GM12878 (cell line): ENCODE data around the gene UBE2G2. TPM values are rescaled to one million over a fixed set of nuclear protein-coding genes. Genes with fewer than 3 reads are reported as not detected.
A peak's percentile ranks its signal among the peaks of the same experiment; 100 is the strongest.

ENCODE experiments used
- ATAC-seq: fragments of 200-7000 bp; cut with Tn5 transposase; 3 replicates; pipeline ENCODE4 v1.9.1; 2020; ENCODE audit warnings: mild to moderate bottlenecking, moderate library complexity
- BruUV-seq: library from RNA; stranded (reverse); fragments of 400-500 nt; replicated peaks from 2 replicates; lab custom pipeline; 2021; lab: Mats Ljungman, UMichigan
- CTCF ChIA-PET: fragments of 300-600 bp; sonication (Branson Sonifier 250); formaldehyde crosslinking; extraction: SDS; loops from one replicate; lab custom pipeline; 2021; ENCODE audit warnings: inconsistent platforms; lab: Yijun Ruan, JAX
- POLR2A ChIA-PET: fragments of 350-600 bp; formaldehyde crosslinking; extraction: SDS; loops from one replicate; lab custom pipeline; 2021; ENCODE audit warnings: inconsistent platforms; lab: Charles Lee
- RAD21 ChIA-PET: fragments of 300-600 bp; sonication (Branson Sonifier 250); formaldehyde crosslinking; loops from one replicate; lab custom pipeline; 2023; ENCODE audit warnings: antibody characterized with exemption; ENCODE audit not compliant: unreplicated experiment; lab: Charles Lee
- SMC1A ChIA-PET: fragments of 300-600 bp; sonication (Branson Sonifier 250); formaldehyde crosslinking; loops from one replicate; lab custom pipeline; 2023; ENCODE audit not compliant: unreplicated experiment, uncharacterized antibody; lab: Charles Lee
- DNase-seq: peaks from one replicate; pipeline ENCODE4 v3.0.0-alpha.2; 2011; ENCODE audit warnings: low read depth, low spot score
- FAIRE-seq: peaks from 3 replicates; lab custom pipeline; 2011; peaks lifted over from hg19 to GRCh38; lab: Jason Lieb, UNC
- H2AFZ ChIP-seq: 2 replicates; pipeline ENCODE4 v1.6.0; 2011; ENCODE audit warnings: low read depth, low read length, control low read depth; ENCODE audit not compliant: control insufficient read depth
- H3K27ac ChIP-seq: 2 replicates; pipeline ENCODE4 v1.5.1; 2011; ENCODE audit warnings: control low read depth; ENCODE audit not compliant: control insufficient read depth, insufficient read depth
- H3K27me3 ChIP-seq, 2 experiments: replicated peaks in 1 of 2; 2 replicates each; pipeline versions ENCODE4 v1.6.0 to v1.6.1; 2011; ENCODE audit warnings: low read length in 1 of 2; ENCODE audit not compliant: control insufficient read depth in 2 of 2, insufficient read depth in 2 of 2
- H3K36me3 ChIP-seq, 2 experiments: 2 replicates each; pipeline ENCODE4 v1.5.1; 2011; ENCODE audit warnings: low read length in 1 of 2; ENCODE audit not compliant: control insufficient read depth in 2 of 2, insufficient read depth in 2 of 2
- H3K4me1 ChIP-seq: 2 replicates; pipeline ENCODE4 v1.6.1; 2011; ENCODE audit warnings: mild to moderate bottlenecking, low read length, moderate library complexity, mixed read lengths; ENCODE audit not compliant: control insufficient read depth, insufficient read depth
- H3K4me2 ChIP-seq: 2 replicates; pipeline ENCODE4 v1.6.0; 2011; ENCODE audit warnings: control low read depth; ENCODE audit not compliant: control insufficient read depth, insufficient read depth
- H3K4me3 ChIP-seq: fragments of 200-600 bp; sonication (generic); 2 replicates; pipeline ENCODE4 v1.5.1; 2016
- H3K79me2 ChIP-seq: 2 replicates; pipeline ENCODE4 v1.6.0; 2011; ENCODE audit warnings: low read length; ENCODE audit not compliant: control insufficient read depth, insufficient read depth
- H3K9ac ChIP-seq: 2 replicates; pipeline ENCODE4 v1.8.0; 2011; ENCODE audit warnings: low read length, control low read depth, mixed read lengths; ENCODE audit not compliant: control insufficient read depth, insufficient read depth
- H3K9me3 ChIP-seq: replicated peaks from 3 replicates; pipeline ENCODE4 v1.5.1; 2011; ENCODE audit warnings: mild to moderate bottlenecking, low read length; ENCODE audit not compliant: control insufficient read depth, insufficient read depth
- H4K20me1 ChIP-seq: 2 replicates; pipeline ENCODE4 v1.6.0; 2011; ENCODE audit not compliant: control insufficient read depth, insufficient read depth
- BMI1 ChIP-seq: fragments of 450-650 bp; IDR thresholded peaks from 2 replicates; pipeline ENCODE4 v1.6.1; 2016; ENCODE audit warnings: mild to moderate bottlenecking, moderate library complexity, borderline replicate concordance
- EED ChIP-seq: sonication (generic); IDR thresholded peaks from 2 replicates; pipeline ENCODE4 v1.6.1; 2016; ENCODE audit warnings: antibody characterized with exemption, low read depth
- ESRRA ChIP-seq: IDR thresholded peaks from 2 replicates; pipeline ENCODE4 v1.6.1; 2012; ENCODE audit warnings: mild to moderate bottlenecking, low read length, improper control_type of control experiment
- ETV6 ChIP-seq, 2 experiments: fragments of 450-650 bp in 1 of 2; IDR thresholded peaks in 1 of 2; conservative IDR thresholded peaks in 1 of 2; 2 replicates each; pipeline ENCODE4 v1.6.1; 2014; ENCODE audit warnings: antibody characterized with exemption in 1 of 2, borderline replicate concordance in 1 of 2, low read depth in 1 of 2, mild to moderate bottlenecking in 1 of 2, moderate library complexity in 1 of 2
- HDAC6 ChIP-seq: fragments of 200-600 bp; sonication (generic); IDR thresholded peaks from one replicate; pipeline ENCODE4 v1.8.0; 2017; ENCODE audit warnings: antibody characterized with exemption; ENCODE audit not compliant: unreplicated experiment
- IKZF2 ChIP-seq, 2 experiments: fragments of 450-650 bp; IDR thresholded peaks; 2 replicates each; pipeline ENCODE4 v1.6.1; 2017; ENCODE audit warnings: mild to moderate bottlenecking in 2 of 2, moderate library complexity in 2 of 2
- NR2C1 ChIP-seq: fragments of 450-650 bp; IDR thresholded peaks from 2 replicates; pipeline ENCODE4 v1.6.1; 2017; ENCODE audit warnings: antibody characterized with exemption, mild to moderate bottlenecking, moderate library complexity
- PKNOX1 ChIP-seq: fragments of 450-650 bp; IDR thresholded peaks from 2 replicates; pipeline ENCODE4 v1.6.1; 2016; ENCODE audit warnings: mild to moderate bottlenecking
- RB1 ChIP-seq: fragments of 450-650 bp; formaldehyde crosslinking; IDR thresholded peaks from 2 replicates; pipeline ENCODE4 v1.6.1; 2017; ENCODE audit warnings: mild to moderate bottlenecking, borderline replicate concordance
- RFX5 ChIP-seq: IDR thresholded peaks from 2 replicates; pipeline ENCODE4 v1.6.1; 2011; ENCODE audit warnings: low read depth, low read length, improper control_type of control experiment
- WGBS: methylation state at CpG from one replicate; pipeline ENCODE4 v1.1.6; 2016; ENCODE audit warnings: low lambda C conversion rate; ENCODE audit not compliant: insufficient replicate concordance, insufficient coverage; ENCODE audit errors: missing lambda C conversion rate; 5-methylcytosine and 5-hydroxymethylcytosine counted together
- in situ Hi-C: fragments of 300-500 bp; cut with MboI; formaldehyde crosslinking; loops from 9 replicates; pipeline ENCODE4 v1.14.3; 2018; ENCODE audit warnings: mixed read lengths
- intact Hi-C: fragments of 100-400 bp; cut with micrococcal nuclease; formaldehyde crosslinking; loops from one replicate; pipeline ENCODE4 v1.14.2; 2022; ENCODE audit not compliant: unreplicated experiment
- polyA plus RNA-seq, 11 experiments: library from polyadenylated mRNA; depleted of rRNA in 4 of 11; unstranded in 6 of 11; stranded (reverse) in 5 of 11; fragments of >200 nt; fragmentation: Nextera tagmentation in 4 of 11; fragmentation: Illumina TruSeq in 1 of 11; extraction: Ambion mirVana in 4 of 11; extraction: Trizol in 1 of 11; gene quantifications; 1 replicate in 1 of 11; 2 replicates in 10 of 11; pipeline versions ENCODE4 v1.2.1 to v1.2.3, GENCODE V29; 2011 to 2016; ENCODE audit warnings: inconsistent platforms in 2 of 11, missing spikeins in 2 of 11, low read depth in 1 of 11
- total RNA-seq, 4 experiments: library from RNA; depleted of rRNA in 3 of 4; stranded (reverse); fragments of >200 nt in 3 of 4; fragmentation: Illumina TruSeq in 1 of 4; extraction: Trizol in 1 of 4; gene quantifications; 2 replicates each; pipeline versions ENCODE4 v1.2.1 to v1.2.3, GENCODE V29; 2013 to 2021

UBE2G2 gene
- total and polyA plus RNA-seq, 10 of the 15 experiments (the other 5 are each of a cell fraction or from before 2014, with no cell fraction given), result 27.0 to 139 (median 75.9) TPM

GRCh38 chr21:44819283-44820243 is 17.9 kb upstream of the UBE2G2 start (continued):
- TF ChIP-seq ESRRA (no peak), RB1 (no peak), NR2C1 (no peak)

- Histone ChIP-seq H3K27ac (peak overlapping the region; percentile 81; the same call in 1 of the 2 replicates), H3K27me3 (no peaks in the 10 kb centered on the region), H3K4me1 (no peaks in the 10 kb centered on the region), H3K9me3 (peaks cover 3% of the 10 kb centered on the region; the same call in 1 of the 3 replicates), H4K20me1 (no peaks in the 10 kb centered on the region), H3K4me2 (peak overlapping the region; percentile 85), H2AFZ (no peak overlapping the region), H3K4me3 (peak overlapping the region; percentile 82), H3K79me2 (peaks cover 26% of the 10 kb centered on the region), H3K36me3 (peaks cover 0 to 2% of the 10 kb centered on the region in 2 experiments; a peak in 2 of 4 replicates), H3K9ac (peak overlapping the region; percentile 81)
- SMC1A ChIA-PET, result no interaction called here
- intact Hi-C loops, result loop anchor here (5.0 kb wide), 2 partner anchors 54 to 114 kb away; partner anchors contain the start of gene PTTG1IP
- BruUV-seq, result no TSS peak
- RAD21 ChIA-PET, result no interaction called here
- CTCF ChIA-PET, result no interaction called here
- POLR2A ChIA-PET, result no interaction called here
- FAIRE-seq (no peak), ATAC-seq (no peak), DNase-seq (no peak)
- in situ Hi-C loops, result no loop called here
- WGBS, result 86% methylated on average over 37 of the region's 37 CpGs
- no peak for TF ChIP-seq PKNOX1
- TF ChIP-seq ESRRA, result no peak
- TF ChIP-seq IKZF2 (IDR thresholded peaks at IDR 0.05), result no peak
- TF ChIP-seq RFX5, result no peak
- no peak for TF ChIP-seq EED
- no peak for TF ChIP-seq HDAC6
- no peak for TF ChIP-seq ETV6 (conservative IDR thresholded peaks at IDR 0.05 in 1 of 2, IDR thresholded peaks at IDR 0.05 in 1 of 2; ENCODE audit: borderline replicate concordance in 1 of 2, low read depth in 1 of 2)
- no peak for TF ChIP-seq BMI1
Measured at GRCh38 chr21:44818640-44819011, 17.0 kb upstream of the UBE2G2 start.
